Fibroblast of lung (primary cell): Measurements from ENCODE around the gene LYRM2. TPM values are rescaled to one million over a fixed set of nuclear protein-coding genes. Genes with fewer than 3 reads are reported as not detected.

Source experiments
- DNase-seq, 2 donors: peaks; one replicate each; pipeline versions ENCODE4 v3.0.0 to v3.0.0-alpha.2; 2010; ENCODE audit warnings: low read depth in 2 of 2
- H2AFZ ChIP-seq: 2 replicates; pipeline ENCODE4 v1.5.1; 2012; ENCODE audit warnings: low read length, control low read depth, inconsistent platforms
- H3K27ac ChIP-seq: 2 replicates; pipeline ENCODE4 v1.5.1; 2011; ENCODE audit warnings: low read length, control low read depth; ENCODE audit not compliant: insufficient read depth
- H3K27me3 ChIP-seq: 2 replicates; pipeline ENCODE4 v1.5.1; 2011; ENCODE audit warnings: mild to moderate bottlenecking, low read length; ENCODE audit not compliant: control insufficient read depth, insufficient read depth
- H3K36me3 ChIP-seq: 2 replicates; pipeline ENCODE4 v1.5.1; 2011; ENCODE audit warnings: low read length; ENCODE audit not compliant: control insufficient read depth, insufficient read depth
- H3K4me1 ChIP-seq: 2 replicates; pipeline ENCODE4 v1.5.1; 2011; ENCODE audit warnings: low read length; ENCODE audit not compliant: control insufficient read depth, insufficient read depth; ENCODE audit errors: extremely low read depth
- H3K4me2 ChIP-seq: 2 replicates; pipeline ENCODE4 v1.5.1; 2011; ENCODE audit warnings: low read length, control low read depth; ENCODE audit not compliant: insufficient read depth; ENCODE audit errors: extremely low read depth
- H3K4me3 ChIP-seq, 4 experiments: fragments of 200-600 bp in 1 of 4; sonication (generic) in 1 of 4; replicated peaks in 1 of 4; 2 replicates each; pipeline ENCODE4 v1.5.1; 2011 to 2016; ENCODE audit warnings: low read length in 4 of 4, low read depth in 3 of 4, mild to moderate bottlenecking in 3 of 4, control low read depth in 2 of 4, inconsistent platforms in 1 of 4, mixed read lengths in 1 of 4; ENCODE audit not compliant: insufficient read depth in 1 of 4; ENCODE audit errors: control extremely low read depth in 1 of 4
- H3K79me2 ChIP-seq: 2 replicates; pipeline ENCODE4 v1.5.1; 2012; ENCODE audit warnings: mild to moderate bottlenecking, low read length, inconsistent platforms; ENCODE audit not compliant: control insufficient read depth, insufficient read depth
- H3K9ac ChIP-seq: 2 replicates; pipeline ENCODE4 v1.5.1; 2011; ENCODE audit warnings: mild to moderate bottlenecking, low read length, control low read depth; ENCODE audit not compliant: insufficient read depth
- H3K9me3 ChIP-seq: 2 replicates; pipeline ENCODE4 v1.5.1; 2012; ENCODE audit warnings: low read depth, low read length; ENCODE audit not compliant: control insufficient read depth, insufficient read depth
- H4K20me1 ChIP-seq: 2 replicates; pipeline ENCODE4 v1.5.1; 2011; ENCODE audit warnings: low read length; ENCODE audit not compliant: control insufficient read depth, insufficient read depth; ENCODE audit errors: extremely low read depth
- CTCF ChIP-seq, 2 donors: IDR thresholded peaks in 1 of 2; conservative IDR thresholded peaks in 1 of 2; 1 replicate in 1 of 2; 2 replicates in 1 of 2; pipeline ENCODE4 v1.5.1; 2011 to 2012; ENCODE audit warnings: low read length in 2 of 2, control low read depth in 1 of 2, inconsistent platforms in 1 of 2, low read depth in 1 of 2, mild to moderate bottlenecking in 1 of 2
- EZH2 ChIP-seq: IDR thresholded peaks from 2 replicates; pipeline ENCODE4 v1.5.1; 2012; ENCODE audit warnings: low read length, control low read depth, mild to moderate bottlenecking; ENCODE audit errors: missing control alignments
- polyA plus RNA-seq, 2 donors: library from polyadenylated mRNA; depleted of rRNA in 1 of 2; stranded (reverse) in 1 of 2; unstranded in 1 of 2; fragments of >200 nt; gene quantifications; 2 replicates each; pipeline ENCODE4 v1.2.1, GENCODE V29; 2011 to 2012; ENCODE audit warnings: missing spikeins in 1 of 2
- total RNA-seq: library from RNA; depleted of rRNA; stranded (reverse); fragments of >200 nt; gene quantifications from 2 replicates; pipeline ENCODE4 v1.2.1, GENCODE V29; 2014

The LYRM2 gene
- total and polyA plus RNA-seq, 2 donors (not counting 1 experiment from before 2014, with no cell fraction given), result 27.4 to 66.1 TPM

- no peak overlapping the region for H3K27ac ChIP-seq
- DNase-seq, result no peak
- H3K36me3 ChIP-seq, result no peaks in the 10 kb centered on the region
- H3K27me3 ChIP-seq, result no peaks in the 10 kb centered on the region
- H3K9ac ChIP-seq, result no peak overlapping the region
- no peak overlapping the region for H3K4me3 ChIP-seq
- no peak overlapping the region for H2AFZ ChIP-seq
- no peaks in the 10 kb centered on the region for H4K20me1 ChIP-seq
- H3K9me3 ChIP-seq, result no peaks in the 10 kb centered on the region
- H3K79me2 ChIP-seq, result no peaks in the 10 kb centered on the region
- TF ChIP-seq EZH2 (no peak), CTCF (conservative IDR thresholded peaks at IDR 0.05 in 1 of 2, IDR thresholded peaks at IDR 0.05 in 1 of 2; ENCODE audit: low read depth in 1 of 2, low read length in 2 of 2) (no peak)
- no peaks in the 10 kb centered on the region for H3K4me1 ChIP-seq
- H3K4me2 ChIP-seq, result no peak overlapping the region
Measured at GRCh38 chr6:89547281-89547680, 91.3 kb downstream of the LYRM2 start.

DNA sequence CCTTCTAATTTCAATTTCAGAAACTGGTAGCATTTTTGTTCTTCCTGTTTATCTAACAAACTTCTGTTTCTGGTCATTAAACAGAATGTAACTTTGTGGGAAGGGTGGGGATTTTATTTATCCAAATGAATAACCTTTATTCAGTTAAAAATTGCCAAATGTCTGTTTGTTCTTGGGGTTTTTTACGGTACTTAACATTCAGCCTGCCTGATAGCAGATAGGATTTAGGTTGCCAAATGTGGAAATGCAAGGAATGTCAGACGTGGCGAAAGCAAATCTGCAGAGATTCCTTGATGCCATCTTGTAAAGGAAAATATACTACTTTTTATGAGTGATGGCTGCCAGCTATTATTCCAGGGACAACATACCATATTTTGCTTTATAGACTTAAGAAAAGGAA is 95.7 kb downstream of the LYRM2 start:
- no peaks in the 10 kb centered on the region for H3K9me3 ChIP-seq

GRCh38 chr6:89542081-89542857 is 96.3 kb downstream of the LYRM2 start:
- Histone ChIP-seq H3K4me3 (no peak overlapping the region), H3K36me3 (no peaks in the 10 kb centered on the region), H3K27ac (no peak overlapping the region), H3K79me2 (no peaks in the 10 kb centered on the region), H2AFZ (no peak overlapping the region), H3K9me3 (no peaks in the 10 kb centered on the region), H3K27me3 (no peaks in the 10 kb centered on the region), H4K20me1 (no peaks in the 10 kb centered on the region), H3K4me2 (no peak overlapping the region), H3K4me1 (no peaks in the 10 kb centered on the region), H3K9ac (no peak overlapping the region)
- no peak for DNase-seq
- TF ChIP-seq EZH2 (no peak), CTCF (conservative IDR thresholded peaks at IDR 0.05 in 1 of 2, IDR thresholded peaks at IDR 0.05 in 1 of 2; ENCODE audit: low read depth in 1 of 2, low read length in 2 of 2) (no peak)

More for the DNA sequence above, 95.7 kb downstream of the LYRM2 start:
- no peaks in the 10 kb centered on the region for H3K79me2 ChIP-seq
- H3K4me2 ChIP-seq, result no peak overlapping the region
- TF ChIP-seq EZH2 (no peak), CTCF (conservative IDR thresholded peaks at IDR 0.05 in 1 of 2, IDR thresholded peaks at IDR 0.05 in 1 of 2; ENCODE audit: low read depth in 1 of 2, low read length in 2 of 2) (no peak)
- no peak overlapping the region for H2AFZ ChIP-seq
- no peak overlapping the region for H3K9ac ChIP-seq
- no peak for DNase-seq
- H3K4me3 ChIP-seq, result no peak overlapping the region
- H3K4me1 ChIP-seq, result no peaks in the 10 kb centered on the region
- H3K36me3 ChIP-seq, result no peaks in the 10 kb centered on the region
- no peaks in the 10 kb centered on the region for H3K27me3 ChIP-seq
- no peaks in the 10 kb centered on the region for H4K20me1 ChIP-seq
- no peak overlapping the region for H3K27ac ChIP-seq
